ENCODE results near the gene BCL2A1.

DNA sequence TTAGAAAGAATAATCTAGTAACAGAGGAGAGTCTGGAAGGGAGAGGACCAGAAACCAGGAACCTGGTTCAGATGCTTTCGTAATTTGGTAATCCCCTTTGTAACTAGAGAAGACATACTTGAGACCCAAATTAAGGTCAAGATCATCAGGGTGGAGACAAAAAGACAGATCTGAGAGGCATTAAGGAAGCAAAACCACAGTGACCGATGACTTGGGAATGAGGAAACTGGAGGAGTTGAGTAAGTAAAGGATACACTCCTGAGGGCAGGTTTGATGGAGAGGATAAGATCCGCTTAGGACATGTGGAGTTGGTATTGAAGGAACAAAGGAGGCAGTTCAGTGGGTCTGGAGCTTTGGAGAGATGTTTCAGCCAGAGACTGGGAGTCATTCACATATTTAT, 23.6 kb upstream of the BCL2A1 start:
- TF ChIP-seq, protein P1, sequence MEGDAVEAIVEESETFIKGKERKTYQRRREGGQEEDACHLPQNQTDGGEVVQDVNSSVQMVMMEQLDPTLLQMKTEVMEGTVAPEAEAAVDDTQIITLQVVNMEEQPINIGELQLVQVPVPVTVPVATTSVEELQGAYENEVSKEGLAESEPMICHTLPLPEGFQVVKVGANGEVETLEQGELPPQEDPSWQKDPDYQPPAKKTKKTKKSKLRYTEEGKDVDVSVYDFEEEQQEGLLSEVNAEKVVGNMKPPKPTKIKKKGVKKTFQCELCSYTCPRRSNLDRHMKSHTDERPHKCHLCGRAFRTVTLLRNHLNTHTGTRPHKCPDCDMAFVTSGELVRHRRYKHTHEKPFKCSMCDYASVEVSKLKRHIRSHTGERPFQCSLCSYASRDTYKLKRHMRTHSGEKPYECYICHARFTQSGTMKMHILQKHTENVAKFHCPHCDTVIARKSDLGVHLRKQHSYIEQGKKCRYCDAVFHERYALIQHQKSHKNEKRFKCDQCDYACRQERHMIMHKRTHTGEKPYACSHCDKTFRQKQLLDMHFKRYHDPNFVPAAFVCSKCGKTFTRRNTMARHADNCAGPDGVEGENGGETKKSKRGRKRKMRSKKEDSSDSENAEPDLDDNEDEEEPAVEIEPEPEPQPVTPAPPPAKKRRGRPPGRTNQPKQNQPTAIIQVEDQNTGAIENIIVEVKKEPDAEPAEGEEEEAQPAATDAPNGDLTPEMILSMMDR (IDR thresholded peaks at IDR 0.05): no peak
- TF ChIP-seq POLR2A (IDR thresholded peaks at IDR 0.05): no peak
